ENCODE results near the gene NHS.

- TF ChIP-seq CTCF (IDR thresholded peaks at IDR 0.05) (no peak), POLR2A (IDR thresholded peaks at IDR 0.05) (no peak)
These were observed 36.2 kb downstream of the NHS start for GRCh38 chrX:17411205-17411604.

Data from thyroid gland (tissue), 4 donors.